HG03565 (cell line): ENCODE results near the gene TES.
"Not testable (repeated sequence)": the region's sequence is repeated elsewhere in the genome, so short reads cannot be mapped to it uniquely, and the experiment has no call there.

ENCODE experiments used
- ATAC-seq: cut with Tn5 transposase; IDR thresholded peaks from one replicate; pipeline ENCODE4 v1.9.1; 2021; ENCODE audit warnings: mild to moderate bottlenecking, moderate library complexity; ENCODE audit not compliant: unreplicated experiment

Gene TES, protein sequence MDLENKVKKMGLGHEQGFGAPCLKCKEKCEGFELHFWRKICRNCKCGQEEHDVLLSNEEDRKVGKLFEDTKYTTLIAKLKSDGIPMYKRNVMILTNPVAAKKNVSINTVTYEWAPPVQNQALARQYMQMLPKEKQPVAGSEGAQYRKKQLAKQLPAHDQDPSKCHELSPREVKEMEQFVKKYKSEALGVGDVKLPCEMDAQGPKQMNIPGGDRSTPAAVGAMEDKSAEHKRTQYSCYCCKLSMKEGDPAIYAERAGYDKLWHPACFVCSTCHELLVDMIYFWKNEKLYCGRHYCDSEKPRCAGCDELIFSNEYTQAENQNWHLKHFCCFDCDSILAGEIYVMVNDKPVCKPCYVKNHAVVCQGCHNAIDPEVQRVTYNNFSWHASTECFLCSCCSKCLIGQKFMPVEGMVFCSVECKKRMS

DNA sequence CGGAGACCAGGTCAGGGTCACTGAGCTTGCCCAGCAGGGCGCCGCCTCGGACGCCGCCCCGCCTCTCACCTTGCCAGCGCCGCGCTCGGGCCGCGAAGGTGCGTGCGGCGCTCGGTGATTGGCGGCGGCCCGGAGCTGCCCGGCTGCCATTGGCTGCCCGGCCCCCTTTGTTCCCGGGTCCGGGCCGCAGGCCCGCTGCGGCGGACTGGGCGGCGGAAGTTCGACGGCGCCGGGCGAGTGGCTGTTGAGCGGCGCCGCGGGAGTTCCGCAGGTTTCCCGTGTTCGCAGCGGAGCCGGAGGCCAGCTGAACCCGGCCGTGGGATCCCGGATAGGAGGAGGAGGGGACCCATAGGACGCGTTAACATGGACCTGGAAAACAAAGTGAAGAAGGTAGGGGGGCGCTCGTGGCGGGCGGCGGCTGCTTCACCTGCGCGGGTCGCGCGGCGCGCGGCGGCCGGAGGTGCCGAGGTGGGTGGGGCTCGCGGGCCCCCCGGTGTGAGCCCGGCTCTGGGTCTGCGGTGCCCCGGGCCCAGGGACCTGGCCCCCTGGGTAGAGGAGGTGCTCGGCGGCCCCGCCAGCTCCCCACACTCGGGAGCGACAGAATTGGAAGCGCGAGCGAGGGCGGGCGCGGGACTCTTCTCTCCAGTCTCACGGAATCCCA lies at the start of gene TES:
TSS of gene TES (plus strand) at position 195 of the 661 bp plus-strand sequence. CDS start at position 364, 169 bp downstream.
- peak; percentile 68 for ATAC-seq

- no peak for ATAC-seq
Observed at GRCh38 chr7:116161728-116162127, 48.6 kb upstream of the TES start.

DNA sequence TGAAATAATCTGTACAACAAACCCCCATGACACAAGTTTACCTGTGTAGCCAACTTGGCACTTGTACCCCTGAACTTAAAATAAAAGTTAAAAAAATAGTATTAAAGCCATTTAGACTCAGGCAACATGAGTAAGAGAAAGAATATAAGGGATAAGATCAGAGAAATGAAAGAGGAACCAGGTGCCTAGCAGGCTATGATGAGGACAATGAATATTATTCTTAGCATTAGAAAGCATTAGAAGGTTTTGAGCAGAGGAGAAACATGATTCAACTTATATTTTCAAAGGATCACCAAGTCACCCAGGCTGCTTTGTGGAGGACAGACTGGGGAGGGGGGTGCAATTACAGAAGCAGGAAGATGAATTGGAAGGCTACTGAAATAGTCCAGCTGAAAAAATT lies 48.1 kb upstream of the TES start:
- ATAC-seq = no peak

DNA sequence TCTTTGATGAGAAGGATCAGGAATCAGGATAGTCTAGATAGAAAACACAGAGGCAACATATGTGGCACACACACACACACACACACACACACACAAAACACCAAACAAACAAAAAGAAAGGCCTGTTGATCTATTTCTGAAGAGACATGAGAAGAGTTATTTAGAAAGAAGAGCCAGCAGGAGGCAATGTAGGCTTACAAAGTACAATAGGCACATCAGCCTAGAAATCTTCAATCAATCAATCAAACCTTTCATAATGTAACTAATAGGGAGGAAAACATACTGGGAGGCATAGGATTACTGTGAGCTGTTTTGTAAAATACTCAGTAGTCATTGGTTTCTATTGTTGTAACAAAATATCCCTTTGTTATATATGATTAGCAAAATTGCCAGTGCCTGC lies 47.3 kb upstream of the TES start:
- ATAC-seq = no peak

DNA sequence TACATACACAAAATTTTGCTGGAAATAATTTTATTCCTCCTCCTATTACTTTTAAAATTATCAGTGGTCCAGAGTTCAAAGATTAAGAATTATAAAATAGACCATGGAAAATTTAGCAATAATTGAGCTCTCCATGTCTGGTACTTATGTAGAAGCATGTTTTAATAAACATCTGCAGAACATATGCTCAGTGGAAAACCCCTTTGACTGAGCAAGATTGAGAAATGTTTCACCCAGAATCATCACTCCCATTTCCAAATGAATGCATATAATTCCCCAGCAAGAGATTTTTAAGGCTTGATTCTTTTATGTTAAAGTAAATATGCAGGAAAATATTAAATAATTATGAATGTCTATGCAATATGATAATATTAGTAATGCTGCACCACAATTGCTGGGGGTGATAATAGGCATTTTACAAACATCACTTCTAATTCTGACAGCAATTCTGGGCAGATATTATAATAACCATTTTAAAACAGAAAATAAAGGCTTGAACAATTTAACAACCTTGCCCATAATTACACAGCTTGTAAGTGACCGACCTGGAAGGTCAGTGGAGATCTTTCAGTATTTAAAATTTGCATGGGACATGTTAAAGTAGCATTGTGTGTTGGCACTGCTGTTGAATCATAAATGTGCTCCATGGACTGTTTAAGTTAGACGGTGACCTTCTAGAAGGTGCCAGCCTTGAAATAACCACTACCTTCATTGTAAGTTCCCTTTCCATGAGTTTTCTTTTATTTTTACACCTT lies 45.6 kb upstream of the TES start:
- no peak for ATAC-seq

DNA sequence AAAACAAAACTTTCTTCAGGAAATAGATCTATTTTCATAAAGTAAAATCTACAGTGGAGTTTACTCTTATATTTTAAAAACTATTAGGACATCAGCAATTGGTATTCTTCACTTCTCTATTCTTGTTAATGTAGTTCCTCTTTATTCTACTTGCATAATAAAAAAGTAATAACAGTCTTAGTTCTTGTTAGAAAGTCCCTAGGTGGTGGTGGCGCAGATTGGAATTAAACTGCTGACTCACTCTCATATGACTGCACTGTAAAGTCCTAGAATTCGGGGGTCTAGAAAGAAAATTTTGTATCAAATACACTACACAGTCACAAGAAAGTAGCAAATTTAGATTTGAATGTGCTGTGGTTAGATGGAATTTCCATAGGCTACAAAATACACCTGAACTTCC lies 44.6 kb upstream of the TES start:
- ATAC-seq = peak; percentile 55

- no peak for ATAC-seq
Observed at GRCh38 chr7:116166156-116166555, 44.2 kb upstream of the TES start.

DNA sequence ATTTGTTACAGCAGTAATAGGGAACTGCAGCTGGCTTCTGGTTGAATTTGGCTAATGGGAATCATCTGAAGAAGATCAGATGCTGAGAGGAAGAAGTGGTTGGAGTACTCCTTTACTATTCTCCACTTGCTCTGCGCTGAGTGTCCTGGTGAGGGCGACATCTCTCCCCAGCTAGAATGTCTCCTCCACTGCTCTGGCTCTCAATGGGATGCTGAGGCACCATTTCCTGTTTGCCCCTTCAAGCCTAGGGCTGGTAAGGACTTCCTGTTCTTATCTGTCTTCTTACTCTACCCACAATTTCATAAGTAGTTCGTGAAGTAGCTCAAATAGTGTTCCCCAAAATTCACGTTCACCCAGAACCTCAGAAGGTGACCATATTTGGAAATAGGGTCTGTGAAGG lies 43.2 kb upstream of the TES start:
- ATAC-seq = no peak

- no peak for ATAC-seq
Observed at GRCh38 chr7:116169060-116169459, 41.3 kb upstream of the TES start.

- ATAC-seq = no peak
Observed at GRCh38 chr7:116170180-116170579, 40.2 kb upstream of the TES start.

DNA sequence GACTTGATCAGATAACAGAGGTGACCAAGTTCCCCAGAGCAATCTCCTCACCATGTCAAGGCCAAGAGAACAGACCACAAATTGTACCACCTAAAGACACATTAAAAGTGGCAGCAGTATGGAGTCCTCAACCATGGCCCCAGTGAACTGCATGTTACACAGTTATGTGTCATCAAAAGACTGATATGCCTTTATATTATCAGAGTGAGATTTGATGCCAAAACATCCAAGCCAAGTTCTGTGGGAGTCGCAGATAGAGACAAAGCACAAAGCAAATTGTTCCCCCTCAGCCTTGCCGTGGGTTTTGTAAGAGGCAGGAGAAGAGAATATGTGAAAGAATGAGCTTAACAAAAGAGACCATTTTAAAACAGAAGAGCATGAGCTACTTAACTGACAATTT lies 39.2 kb upstream of the TES start:
- no peak for ATAC-seq

- ATAC-seq = no peak
Observed at GRCh38 chr7:116172353-116172752, 38.0 kb upstream of the TES start.

- no peak for ATAC-seq
Observed at GRCh38 chr7:116173051-116174028, 37.0 kb upstream of the TES start.

- not testable (repeated sequence) for ATAC-seq
Observed at GRCh38 chr7:116175095-116175494, 35.2 kb upstream of the TES start.

GRCh38 chr7:116176226-116176625 lies 34.1 kb upstream of the TES start:
- no peak for ATAC-seq

- no peak for ATAC-seq
Observed at GRCh38 chr7:116177009-116177408, 33.3 kb upstream of the TES start.

- peak; percentile 86 for ATAC-seq
Observed at GRCh38 chr7:116180302-116180701, 30.0 kb upstream of the TES start.

DNA sequence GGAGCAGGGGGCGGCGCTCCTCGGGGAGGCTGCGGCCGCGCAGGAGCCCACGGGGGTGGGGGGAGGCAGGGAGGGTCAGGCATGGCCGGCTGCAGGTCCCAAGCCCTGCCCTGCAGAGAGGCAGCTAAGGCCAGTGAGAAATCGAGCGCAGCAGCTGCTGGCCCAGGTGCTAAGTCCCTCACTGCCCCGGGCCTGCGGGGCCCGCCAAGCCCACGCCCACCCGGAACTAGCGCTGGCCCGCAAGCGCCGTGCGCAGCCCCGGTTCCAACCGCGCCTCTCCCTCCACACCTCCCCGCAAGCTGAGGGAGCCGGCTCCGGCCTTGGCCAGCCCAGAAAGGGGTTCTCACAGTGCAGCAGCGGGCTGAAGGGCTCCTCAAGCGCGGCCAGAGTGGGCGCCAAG lies 28.3 kb upstream of the TES start:
- no peak for ATAC-seq

DNA sequence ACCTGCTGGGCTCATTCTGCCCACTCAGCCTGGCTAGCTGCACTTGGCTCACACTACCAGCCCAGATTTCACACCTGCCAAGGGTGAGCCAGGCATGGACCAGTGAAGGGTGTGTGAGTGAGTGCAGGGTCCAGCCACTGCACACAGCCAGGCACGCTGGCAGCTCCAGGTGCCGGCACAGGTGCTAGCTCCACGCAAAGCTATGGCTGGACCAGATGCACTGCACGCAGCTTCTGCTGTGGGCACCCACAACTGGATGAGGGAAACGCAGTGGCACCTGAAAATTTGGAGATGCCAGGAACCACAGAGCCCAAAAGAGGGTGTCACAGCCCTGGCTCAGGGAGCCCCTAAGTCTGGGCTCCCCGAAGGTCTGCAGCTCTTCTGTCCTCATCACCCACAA lies 24.9 kb upstream of the TES start:
- no peak for ATAC-seq

- no peak for ATAC-seq
Observed at GRCh38 chr7:116185956-116186355, 24.4 kb upstream of the TES start.

- ATAC-seq = no peak
Observed at GRCh38 chr7:116187400-116187799, 22.9 kb upstream of the TES start.
